ENCODE measurements around the gene AMPD1. TPM values are rescaled to one million over a fixed set of nuclear protein-coding genes. Genes with fewer than 3 reads are reported as not detected.

The AMPD1 gene
- total RNA-seq, 1 experiment from 2014 or later, result not detected

GRCh38 chr1:114638910-114639309 is 56.4 kb downstream of the AMPD1 start:
- no peak for DNase-seq (ENCODE audit: low read depth)

- DNase-seq (ENCODE audit: low read depth), result no peak
These were observed 62.9 kb downstream of the AMPD1 start for GRCh38 chr1:114632427-114632826.

- DNase-seq (ENCODE audit: low read depth), result no peak
These were observed 68.2 kb downstream of the AMPD1 start for GRCh38 chr1:114627107-114627506.

GRCh38 chr1:114623364-114623763 is 72.0 kb downstream of the AMPD1 start:
- no peak for DNase-seq (ENCODE audit: low read depth)

Other genes starting within 250 kb of the AMPD1 start
- 20.6 and 25.0 TPM in 2 replicates for gene TRIM33, start 184.3 kb downstream of the AMPD1 start, total RNA-seq (2014; rRNA removed; shearing (Covaris generic))
- 95.7 and 99.6 TPM in 2 replicates for gene BCAS2, start 113.9 kb downstream of the AMPD1 start, total RNA-seq (2014; rRNA removed; shearing (Covaris generic))
- 0.39 and 0.84 TPM in 2 replicates for gene DENND2C, start 25.5 kb downstream of the AMPD1 start, total RNA-seq (2014; rRNA removed; shearing (Covaris generic))
- 81.8 and 99.7 TPM in 2 replicates for gene NRAS, start 21.2 kb upstream of the AMPD1 start, total RNA-seq (2014; rRNA removed; shearing (Covaris generic))
- gene CSDE1, start 62.4 kb upstream of the AMPD1 start, total RNA-seq (2014; rRNA removed; shearing (Covaris generic)), result 322 and 732 TPM in 2 replicates
- gene SIKE1, start 85.1 kb upstream of the AMPD1 start, total RNA-seq (2014; rRNA removed; shearing (Covaris generic)), result 58.3 and 96.4 TPM in 2 replicates
- not detected in 2 replicates for gene SYCP1, start 159.3 kb upstream of the AMPD1 start, total RNA-seq (2014; rRNA removed; shearing (Covaris generic))